Mucosa of gallbladder (tissue), 1 donor: ENCODE results near the gene PDIA2. TPM values are rescaled to one million over a fixed set of nuclear protein-coding genes. Genes with fewer than 3 reads are reported as not detected.
"Not testable (repeated sequence)": the region's sequence is repeated elsewhere in the genome, so short reads cannot be mapped to it uniquely, and the experiment has no call there.

Experiments used
- DNase-seq: peaks from one replicate; pipeline ENCODE4 v3.0.0-alpha.2; 2020; ENCODE audit warnings: low spot score
- total RNA-seq: library from RNA; stranded (reverse); gene quantifications from one replicate; pipeline ENCODE4 v1.2.1, GENCODE V29; 2021
- donor health status: DM: no; HTN: no; CAD: no.

Gene PDIA2
- total RNA-seq, 1 donor from 2014 or later: 1.3 TPM

GRCh38 chr16:263182-263774 lies 19.7 kb upstream of the PDIA2 start:
- no peak for DNase-seq

DNA sequence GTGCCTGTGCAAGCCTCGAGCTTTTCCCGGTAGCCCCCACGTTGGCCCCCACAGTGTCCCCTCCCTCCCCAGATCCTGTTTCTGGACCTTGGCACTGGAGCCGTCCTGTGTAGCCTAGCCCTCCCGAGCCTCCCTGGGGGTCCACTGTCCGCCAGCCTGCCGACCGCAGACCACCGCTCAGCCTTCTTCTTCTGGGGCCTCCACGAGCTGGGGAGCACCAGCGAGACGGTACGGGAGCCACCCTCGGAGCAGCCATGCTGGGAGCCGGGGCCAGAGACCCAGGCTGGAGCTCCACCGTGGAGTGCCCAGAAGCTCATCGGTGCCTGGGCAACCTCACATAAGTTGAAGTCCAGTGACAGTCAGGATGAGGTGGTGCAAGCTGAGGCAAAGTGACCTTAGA lies 19.0 kb upstream of the PDIA2 start:
- no peak for DNase-seq

- no peak for DNase-seq
These were observed 18.5 kb upstream of the PDIA2 start for GRCh38 chr16:264440-264951.

- no peak for DNase-seq
These were observed 17.9 kb upstream of the PDIA2 start for GRCh38 chr16:265002-265529.

DNA sequence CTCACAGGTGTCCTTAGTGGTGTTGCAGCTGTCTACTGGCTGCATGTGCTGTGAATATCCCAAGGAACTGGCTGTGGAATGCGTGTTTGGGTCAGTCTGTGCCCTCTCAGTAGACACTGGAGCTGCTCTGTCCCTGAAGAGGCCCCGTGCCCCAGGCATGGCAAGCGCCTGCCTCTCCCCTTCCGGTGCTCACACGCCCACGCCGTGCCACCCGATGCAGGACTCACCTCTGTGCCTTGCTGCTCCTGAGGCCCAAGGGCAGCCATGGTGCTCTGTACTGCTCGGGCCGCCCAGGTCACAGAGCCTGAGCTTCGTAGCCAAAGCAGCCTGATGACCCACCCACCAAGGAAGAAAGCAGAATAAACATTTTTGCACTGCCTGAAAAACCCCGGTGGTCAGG lies 17.3 kb upstream of the PDIA2 start:
- no peak for DNase-seq

DNA sequence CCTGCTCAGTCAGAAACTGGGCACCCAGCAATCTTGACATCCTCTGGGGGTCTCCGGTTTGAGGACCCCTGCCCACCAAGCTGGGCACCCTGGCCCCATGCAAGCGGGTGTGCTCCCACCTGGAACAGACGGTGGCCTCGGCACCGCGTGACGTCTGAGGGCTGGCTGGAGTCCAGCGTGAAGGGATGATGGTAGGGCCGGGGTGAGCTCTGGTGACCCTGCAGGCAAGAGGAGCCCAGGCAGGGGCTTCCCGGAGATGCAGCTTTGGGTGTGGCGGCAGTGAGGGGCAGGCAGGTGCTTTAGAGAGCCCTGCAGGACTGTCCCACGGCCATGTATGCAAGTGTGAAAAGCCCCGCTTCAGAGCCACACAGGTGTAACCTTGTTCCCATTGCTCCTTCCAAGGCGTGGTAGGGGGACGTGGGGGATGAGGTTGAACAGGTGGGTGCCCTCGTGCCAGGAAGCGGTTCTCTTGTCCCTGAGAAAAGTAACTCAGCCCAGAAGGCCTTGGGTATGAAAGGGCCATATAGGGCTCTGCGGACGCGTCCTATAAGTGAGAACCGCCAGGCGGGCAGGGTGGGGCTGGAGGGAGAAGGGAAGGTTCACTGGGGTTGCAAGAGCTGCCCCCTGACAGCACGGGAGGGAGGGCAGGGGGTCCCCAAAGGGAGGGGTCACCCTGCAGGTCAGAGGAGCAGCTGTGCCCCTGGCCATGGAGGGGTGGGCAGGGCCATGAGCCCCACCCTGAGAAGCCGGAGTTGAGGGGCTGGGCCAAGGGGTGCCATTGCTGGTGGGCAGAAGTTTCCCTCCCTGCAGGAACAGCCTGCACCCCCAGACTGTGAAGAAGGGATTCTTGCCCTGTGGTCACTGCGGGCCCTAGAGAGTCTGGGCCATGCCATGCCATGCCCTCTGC lies 16.5 kb upstream of the PDIA2 start:
- DNase-seq: no peak

DNA sequence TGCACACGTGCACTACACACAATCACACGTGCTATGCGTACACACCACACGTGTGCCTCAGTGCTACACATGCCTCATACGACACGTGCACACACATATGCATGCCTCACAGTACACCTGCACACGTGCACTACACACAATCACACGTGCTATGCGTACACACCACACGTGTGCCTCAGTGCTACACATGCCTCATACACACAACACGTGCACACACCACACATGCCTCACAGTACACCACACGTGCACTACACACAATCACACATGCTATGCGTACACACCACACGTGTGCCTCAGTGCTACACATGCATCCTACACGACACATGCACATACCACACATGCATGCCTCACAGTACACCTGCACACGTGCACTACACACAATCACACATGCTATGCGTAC lies 15.4 kb upstream of the PDIA2 start:
- DNase-seq: not testable (repeated sequence)

- no peak for DNase-seq
These were observed 14.6 kb upstream of the PDIA2 start for GRCh38 chr16:268141-269053.

DNA sequence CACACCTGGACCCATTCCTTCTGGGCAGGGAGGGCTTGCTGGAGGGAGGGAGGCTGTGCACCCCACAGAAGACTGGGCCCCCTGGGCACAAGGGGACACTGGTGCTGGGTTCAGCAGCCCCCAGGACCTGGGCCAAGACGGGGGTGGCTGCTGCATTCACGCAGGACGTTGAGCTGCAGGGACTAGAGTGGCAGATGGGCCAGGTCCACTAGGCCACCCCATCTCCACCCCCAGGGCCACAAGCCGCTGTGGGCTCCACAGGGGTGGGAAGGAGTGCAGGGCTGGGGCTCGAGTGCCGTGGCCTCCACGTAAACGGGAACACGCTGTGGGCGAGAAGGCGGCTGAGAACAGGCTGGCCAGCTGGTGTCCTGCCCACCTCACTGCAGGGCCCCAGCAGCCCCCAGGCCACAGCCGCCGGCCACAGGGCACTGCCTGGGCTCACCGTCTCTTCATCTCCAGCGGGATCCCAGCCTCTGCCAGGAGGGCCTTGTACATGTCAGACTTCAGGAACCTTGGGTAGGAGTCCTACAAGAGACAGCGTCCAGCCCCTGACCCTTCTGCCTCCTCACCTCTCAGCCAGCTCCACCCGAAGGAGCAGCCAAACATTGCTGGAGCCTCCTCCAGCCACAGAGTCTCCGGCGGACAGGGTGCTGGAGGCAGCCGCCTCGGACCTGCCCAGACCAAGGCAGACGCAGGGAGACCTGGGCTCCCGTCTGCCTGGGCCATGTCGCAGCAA lies 13.7 kb upstream of the PDIA2 start:
- DNase-seq: no peak

GRCh38 chr16:270381-271255 lies 12.3 kb upstream of the PDIA2 start:
- no peak for DNase-seq

GRCh38 chr16:272633-273546 lies 10.1 kb upstream of the PDIA2 start:
- DNase-seq: no peak

DNA sequence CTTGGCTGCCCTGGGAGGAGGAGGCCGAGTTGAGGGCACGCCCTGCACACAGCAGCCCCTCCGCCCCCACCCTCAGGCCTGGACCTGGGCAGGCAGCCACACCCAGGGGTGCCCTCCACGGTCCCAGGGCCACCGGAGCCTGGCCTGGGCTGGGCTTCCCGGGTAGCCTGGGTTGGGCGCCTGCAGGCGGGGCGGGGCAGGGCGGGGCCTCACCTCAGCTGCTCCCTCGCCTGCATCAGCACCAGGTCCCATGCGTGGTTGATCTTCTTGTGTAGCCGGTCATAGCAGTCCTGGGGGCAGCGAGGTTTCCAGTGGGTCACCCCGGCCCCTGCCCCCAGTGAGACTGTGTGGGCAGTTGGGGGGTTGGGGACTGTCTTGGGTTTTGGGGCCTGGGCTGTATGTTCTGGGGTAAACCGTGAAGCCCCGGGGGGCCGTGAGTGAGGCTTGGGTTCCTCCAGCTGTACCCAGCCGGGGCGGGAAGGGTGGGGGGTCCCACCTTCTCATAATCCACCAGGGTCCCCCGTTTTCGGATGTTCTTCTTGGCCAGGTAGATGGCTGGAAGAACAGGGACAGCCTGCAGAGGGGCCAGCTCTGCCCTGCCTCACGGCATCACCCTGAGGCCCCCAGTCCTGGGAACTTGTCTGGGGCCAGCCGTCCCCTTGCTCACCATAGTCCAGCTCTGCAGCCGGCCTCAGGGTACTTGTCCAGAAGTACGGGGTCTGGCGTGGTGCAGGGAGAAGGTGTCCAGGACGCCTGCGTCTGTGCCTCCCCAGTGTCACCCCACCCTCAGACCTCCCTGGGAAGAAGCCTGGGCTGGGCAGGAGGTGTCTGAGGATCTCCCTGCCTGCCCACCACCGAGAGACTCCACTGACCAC lies 9.2 kb upstream of the PDIA2 start:
- no peak for DNase-seq

DNA sequence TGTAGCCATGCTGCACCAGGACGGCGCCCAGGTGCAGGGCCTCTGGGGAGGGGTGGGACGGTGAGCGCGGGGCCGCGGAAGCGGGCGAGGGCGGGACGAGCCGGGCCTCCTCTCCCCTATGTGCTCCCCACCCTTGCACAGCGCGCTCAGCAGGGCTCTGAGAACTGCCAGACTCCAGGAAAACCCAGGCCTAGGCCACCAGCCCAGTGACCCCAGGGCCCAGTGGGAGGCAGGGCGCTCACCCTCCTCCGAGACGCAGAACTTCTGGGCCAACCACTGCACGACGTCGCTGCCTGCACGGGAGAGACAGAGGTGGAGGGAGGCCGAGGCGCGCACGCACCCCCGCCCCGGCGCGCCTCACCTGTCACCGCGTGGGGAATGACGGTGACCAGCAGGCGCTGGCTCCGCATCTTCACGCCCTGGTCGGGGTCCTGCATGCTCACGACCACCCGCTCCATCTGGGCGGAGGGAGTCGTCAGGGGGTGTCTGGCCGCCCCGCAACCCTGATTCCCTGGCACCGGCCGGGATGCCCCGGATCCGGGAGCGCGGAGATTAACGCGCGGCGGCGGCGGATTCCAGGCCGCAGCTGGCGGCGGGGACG lies 7.8 kb upstream of the PDIA2 start:
- no peak for DNase-seq

GRCh38 chr16:275786-276232 lies 7.2 kb upstream of the PDIA2 start, which contains the start of gene RGS11:
TSS of gene RGS11 (minus strand) at chr16:275944. CDS start at chr16:275911, 33 bp downstream.
- no peak for DNase-seq

DNA sequence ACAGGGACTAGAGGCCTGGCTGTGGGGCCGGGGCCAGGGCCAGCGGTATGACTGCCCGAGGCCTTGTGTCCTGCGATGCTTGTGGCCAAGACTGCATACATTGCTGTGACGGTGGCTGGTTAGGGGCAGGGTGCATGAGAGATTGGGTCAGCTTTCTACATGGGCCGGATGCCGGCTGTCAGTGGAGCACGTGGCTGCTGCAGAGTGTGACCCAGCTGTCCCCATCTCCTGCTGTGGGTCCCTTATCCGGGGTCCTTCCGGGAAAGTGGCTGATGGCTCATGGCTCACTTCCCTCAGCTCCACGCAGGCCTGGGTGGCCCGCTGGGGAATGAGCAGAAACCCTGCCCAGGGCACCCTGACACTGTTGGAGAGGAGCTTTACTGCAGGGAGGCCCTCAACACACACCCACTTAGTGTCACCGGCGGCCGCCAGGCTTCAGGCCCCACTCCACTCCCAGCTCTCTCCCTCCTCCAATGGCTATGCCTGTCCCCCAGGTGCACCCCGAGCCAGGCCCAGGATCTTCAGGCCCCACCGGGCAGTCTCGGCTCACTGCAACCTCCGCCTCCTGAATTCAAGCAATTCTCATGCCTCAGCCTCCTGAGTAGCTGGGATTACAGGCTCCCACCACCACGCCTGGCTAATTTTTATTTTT lies 6.4 kb upstream of the PDIA2 start:
- no peak for DNase-seq

GRCh38 chr16:278863-279366 lies 4.0 kb upstream of the PDIA2 start:
- no peak for DNase-seq

- no peak for DNase-seq
These were observed 3.4 kb upstream of the PDIA2 start for GRCh38 chr16:279531-279930.
